Osteocyte (in vitro differentiated cells): ENCODE data around the gene OSER1. TPM values are rescaled to one million over a fixed set of nuclear protein-coding genes. Genes with fewer than 3 reads are reported as not detected.
A peak's percentile ranks its signal among the peaks of the same experiment; 100 is the strongest.

ENCODE experiments used
- DNase-seq: peaks from one replicate; pipeline ENCODE4 v3.0.0; 2021; ENCODE audit warnings: mixed read lengths; ENCODE audit not compliant: unreplicated experiment; ENCODE audit errors: extremely low spot score
- H3K27ac Mint-ChIP-seq: one replicate; pipeline ENCODE4 v1.8.0; 2021; ENCODE audit warnings: mild to moderate bottlenecking, mixed read lengths; ENCODE audit not compliant: unreplicated experiment
- H3K27me3 Mint-ChIP-seq: one replicate; pipeline ENCODE4 v1.8.0; 2021; ENCODE audit warnings: mixed read lengths; ENCODE audit not compliant: unreplicated experiment
- H3K36me3 Mint-ChIP-seq: one replicate; pipeline ENCODE4 v1.8.0; 2021; ENCODE audit warnings: mixed read lengths; ENCODE audit not compliant: unreplicated experiment
- H3K4me1 Mint-ChIP-seq: one replicate; pipeline ENCODE4 v1.8.0; 2021; ENCODE audit warnings: mixed read lengths; ENCODE audit not compliant: unreplicated experiment
- H3K4me3 Mint-ChIP-seq: one replicate; pipeline ENCODE4 v1.8.0; 2021; ENCODE audit warnings: mild to moderate bottlenecking, moderate library complexity, mixed read lengths; ENCODE audit not compliant: unreplicated experiment
- H3K9me3 Mint-ChIP-seq: one replicate; pipeline ENCODE4 v1.8.0; 2021; ENCODE audit warnings: mixed read lengths; ENCODE audit not compliant: unreplicated experiment
- total RNA-seq: library from RNA; stranded (reverse); gene quantifications from 2 replicates; pipeline ENCODE4 v1.2.1, GENCODE V29; 2021
- TF ChIP-seq, protein P1 (sequence below): fragments of 200-600 bp; sonication (generic); IDR thresholded peaks from 2 replicates; pipeline ENCODE4 v1.5.0; 2021; ENCODE audit warnings: antibody characterized with exemption, mild to moderate bottlenecking, moderate library complexity

Gene OSER1
- total RNA-seq, 1 donor from 2014 or later, result 41.2 TPM

DNA sequence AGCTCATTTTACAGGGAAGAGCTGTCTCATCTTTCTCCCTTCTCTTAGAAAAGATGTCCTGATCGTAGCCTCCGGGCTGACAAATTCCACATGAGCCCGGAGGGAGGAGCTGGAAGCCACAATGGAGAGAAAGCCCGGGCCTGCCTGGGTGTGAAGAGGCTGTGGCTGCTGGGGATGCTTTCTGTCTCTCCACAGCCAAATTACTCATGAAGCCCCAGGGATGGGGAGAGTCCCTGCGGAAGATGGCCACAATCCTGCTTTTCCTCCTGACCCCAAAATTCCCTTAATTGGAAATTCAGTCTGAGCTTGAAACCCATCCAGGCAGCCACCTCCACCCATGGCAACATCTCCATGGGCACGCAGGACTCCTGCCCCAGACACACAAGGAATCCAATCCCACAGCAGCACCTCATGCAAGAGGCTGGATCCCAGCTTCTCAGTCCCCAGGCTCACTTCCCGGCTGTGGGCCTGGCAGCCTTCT, 56.0 kb downstream of the OSER1 start:
- Mint-ChIP-seq H3K27me3 (no peaks in the 10 kb centered on the region), H3K27ac (peak overlapping the region; percentile 92), H3K4me3 (no peak overlapping the region), H3K9me3 (no peaks in the 10 kb centered on the region), H3K4me1 (peaks cover 38% of the 10 kb centered on the region), H3K36me3 (peaks cover 7% of the 10 kb centered on the region)
- TF ChIP-seq, protein P1, sequence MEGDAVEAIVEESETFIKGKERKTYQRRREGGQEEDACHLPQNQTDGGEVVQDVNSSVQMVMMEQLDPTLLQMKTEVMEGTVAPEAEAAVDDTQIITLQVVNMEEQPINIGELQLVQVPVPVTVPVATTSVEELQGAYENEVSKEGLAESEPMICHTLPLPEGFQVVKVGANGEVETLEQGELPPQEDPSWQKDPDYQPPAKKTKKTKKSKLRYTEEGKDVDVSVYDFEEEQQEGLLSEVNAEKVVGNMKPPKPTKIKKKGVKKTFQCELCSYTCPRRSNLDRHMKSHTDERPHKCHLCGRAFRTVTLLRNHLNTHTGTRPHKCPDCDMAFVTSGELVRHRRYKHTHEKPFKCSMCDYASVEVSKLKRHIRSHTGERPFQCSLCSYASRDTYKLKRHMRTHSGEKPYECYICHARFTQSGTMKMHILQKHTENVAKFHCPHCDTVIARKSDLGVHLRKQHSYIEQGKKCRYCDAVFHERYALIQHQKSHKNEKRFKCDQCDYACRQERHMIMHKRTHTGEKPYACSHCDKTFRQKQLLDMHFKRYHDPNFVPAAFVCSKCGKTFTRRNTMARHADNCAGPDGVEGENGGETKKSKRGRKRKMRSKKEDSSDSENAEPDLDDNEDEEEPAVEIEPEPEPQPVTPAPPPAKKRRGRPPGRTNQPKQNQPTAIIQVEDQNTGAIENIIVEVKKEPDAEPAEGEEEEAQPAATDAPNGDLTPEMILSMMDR, result no peak
- DNase-seq, result no peak

DNA sequence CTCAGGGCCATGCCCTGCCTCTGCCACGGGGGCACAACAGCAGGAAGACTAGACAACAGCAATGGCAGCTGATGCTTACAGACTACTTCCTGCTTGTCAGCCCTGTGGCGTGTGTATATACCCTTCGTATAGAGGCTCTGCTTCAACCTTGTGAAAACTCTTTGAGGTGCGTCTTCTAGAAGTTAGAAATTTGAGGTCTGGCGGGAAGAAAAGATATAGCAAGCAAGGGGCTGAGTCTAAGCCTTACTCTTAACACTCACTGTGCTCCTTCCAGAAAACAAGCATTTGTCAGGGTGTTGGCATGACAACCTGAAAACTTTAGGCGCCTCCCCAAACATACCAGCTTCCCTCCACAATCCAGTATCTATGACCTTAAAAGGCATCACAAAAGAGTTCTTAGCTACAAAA, 56.9 kb downstream of the OSER1 start:
- Mint-ChIP-seq H3K4me3 (no peak overlapping the region), H3K27me3 (no peaks in the 10 kb centered on the region), H3K4me1 (peaks cover 38% of the 10 kb centered on the region), H3K36me3 (peaks cover 8% of the 10 kb centered on the region), H3K27ac (peak overlapping the region; percentile 92), H3K9me3 (no peaks in the 10 kb centered on the region)
- DNase-seq, result no peak
- TF ChIP-seq, protein P1, result no peak

DNA sequence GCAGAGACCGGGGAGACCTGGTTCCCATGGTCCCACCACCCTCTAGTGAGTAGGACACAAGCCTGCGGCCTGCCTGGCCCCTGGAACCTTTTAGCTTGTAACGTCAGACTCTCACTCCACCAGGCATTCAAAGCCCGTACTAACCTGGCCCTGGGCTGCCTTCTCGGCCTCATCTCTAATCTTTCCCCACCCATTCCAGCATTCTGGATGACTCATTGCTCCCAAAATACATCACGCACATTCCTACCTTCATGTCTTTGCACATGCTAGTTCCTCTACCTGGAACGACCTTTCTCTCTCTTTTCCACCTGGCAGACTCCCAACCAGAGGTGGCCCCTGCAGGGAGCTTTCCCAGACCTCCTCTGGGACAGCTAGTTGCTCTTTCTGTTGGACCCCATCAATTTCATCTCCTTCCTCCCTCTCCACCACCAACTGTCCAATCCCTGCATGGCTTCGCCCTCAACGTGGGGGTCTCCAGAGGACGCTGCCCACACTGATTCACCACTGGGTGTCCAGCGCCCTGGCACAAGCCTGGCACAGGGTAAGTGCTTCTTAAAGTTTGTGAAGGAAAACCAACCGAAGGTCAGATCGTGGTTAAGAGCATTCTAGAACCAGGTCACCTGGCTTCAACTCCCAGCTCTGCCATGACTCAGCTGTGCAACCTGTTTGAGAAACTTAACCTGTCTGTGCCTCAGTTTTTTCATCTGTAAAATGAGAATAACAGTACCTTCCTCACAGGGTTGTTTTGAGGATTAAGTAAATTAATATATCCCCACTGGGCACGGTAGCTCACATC, 58.8 kb downstream of the OSER1 start:
- peak overlapping the region; percentile 92 for H3K27ac Mint-ChIP-seq
- no peak overlapping the region for H3K4me3 Mint-ChIP-seq

DNA sequence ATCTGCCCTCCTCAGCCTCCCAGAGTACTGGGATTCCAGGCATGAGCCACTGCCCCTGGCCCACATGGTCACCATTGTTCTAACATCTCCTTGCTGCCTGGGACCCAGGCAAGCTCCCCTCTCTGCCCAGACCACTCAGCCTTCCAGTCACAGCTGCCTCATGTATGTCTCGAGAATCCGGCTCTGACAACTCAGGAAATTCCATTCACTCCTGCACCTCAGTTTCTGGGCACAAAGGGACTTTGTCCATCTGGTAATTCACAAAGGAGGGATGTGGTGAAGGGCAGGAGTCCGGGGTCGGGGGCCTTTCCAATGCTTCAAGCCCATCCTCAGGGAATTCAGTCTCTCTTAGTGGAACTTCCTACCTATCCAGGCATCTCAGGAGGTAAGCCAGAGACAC, 64.3 kb downstream of the OSER1 start:
- TF ChIP-seq, protein P1, result no peak
- H3K27ac Mint-ChIP-seq, result no peak overlapping the region
- peaks cover 9% of the 10 kb centered on the region for H3K36me3 Mint-ChIP-seq
- H3K27me3 Mint-ChIP-seq, result no peaks in the 10 kb centered on the region
- H3K4me1 Mint-ChIP-seq, result peaks cover 23% of the 10 kb centered on the region
- H3K4me3 Mint-ChIP-seq, result no peak overlapping the region
- DNase-seq, result no peak
- no peaks in the 10 kb centered on the region for H3K9me3 Mint-ChIP-seq

More for the DNA sequence above, 58.8 kb downstream of the OSER1 start:
- TF ChIP-seq, protein P1, result no peak
- Mint-ChIP-seq H3K27me3 (no peaks in the 10 kb centered on the region), H3K36me3 (peaks cover 12% of the 10 kb centered on the region), H3K4me1 (peaks cover 38% of the 10 kb centered on the region), H3K9me3 (no peaks in the 10 kb centered on the region)
- DNase-seq, result no peak

Other genes starting within 250 kb of the OSER1 start
- 14.2 and 16.5 TPM in 2 replicates for gene JPH2, start 23.6 kb downstream of the OSER1 start, total RNA-seq
- not detected in 2 replicates for gene GDAP1L1, start 36.5 kb upstream of the OSER1 start, total RNA-seq
- gene FITM2, start 100.4 kb upstream of the OSER1 start, total RNA-seq, result 8.9 and 10.0 TPM in 2 replicates
- not detected in 2 replicates for gene R3HDML, start 126.3 kb upstream of the OSER1 start, total RNA-seq
- not detected in 2 replicates for gene HNF4A, start 144.9 kb upstream of the OSER1 start, total RNA-seq